PFSK-1 (cell line): ENCODE measurements around the gene ESYT2.

Experiments used
- POLR2AphosphoS5 ChIP-seq: IDR thresholded peaks from 2 replicates; pipeline ENCODE4 v1.6.1; 2012; ENCODE audit warnings: low read depth, mild to moderate bottlenecking, control low read depth, low read length, moderate library complexity
- SIN3A ChIP-seq: IDR thresholded peaks from 2 replicates; pipeline ENCODE4 v1.6.1; 2012; ENCODE audit warnings: mild to moderate bottlenecking, low read length, moderate library complexity, borderline replicate concordance; ENCODE audit not compliant: insufficient read depth
- TAF1 ChIP-seq: IDR thresholded peaks from 2 replicates; pipeline ENCODE4 v1.6.1; 2012; ENCODE audit warnings: low read length, control low read depth, borderline replicate concordance; ENCODE audit not compliant: insufficient read depth
- TF ChIP-seq, protein P1 (sequence below), 2 experiments: IDR thresholded peaks; 2 replicates each; pipeline versions ENCODE4 v1.6.1 to v1.8.0; 2011 to 2012; ENCODE audit warnings: low read depth in 2 of 2, low read length in 2 of 2, control low read depth in 1 of 2, inconsistent platforms in 1 of 2, mild to moderate bottlenecking in 1 of 2, moderate library complexity in 1 of 2; ENCODE audit not compliant: insufficient read depth in 1 of 2

GRCh38 chr7:158733775-158734494, 95.4 kb downstream of the ESYT2 start:
- TF ChIP-seq POLR2AphosphoS5 (no peak), TAF1 (no peak), SIN3A (no peak)
- TF ChIP-seq, protein P1, sequence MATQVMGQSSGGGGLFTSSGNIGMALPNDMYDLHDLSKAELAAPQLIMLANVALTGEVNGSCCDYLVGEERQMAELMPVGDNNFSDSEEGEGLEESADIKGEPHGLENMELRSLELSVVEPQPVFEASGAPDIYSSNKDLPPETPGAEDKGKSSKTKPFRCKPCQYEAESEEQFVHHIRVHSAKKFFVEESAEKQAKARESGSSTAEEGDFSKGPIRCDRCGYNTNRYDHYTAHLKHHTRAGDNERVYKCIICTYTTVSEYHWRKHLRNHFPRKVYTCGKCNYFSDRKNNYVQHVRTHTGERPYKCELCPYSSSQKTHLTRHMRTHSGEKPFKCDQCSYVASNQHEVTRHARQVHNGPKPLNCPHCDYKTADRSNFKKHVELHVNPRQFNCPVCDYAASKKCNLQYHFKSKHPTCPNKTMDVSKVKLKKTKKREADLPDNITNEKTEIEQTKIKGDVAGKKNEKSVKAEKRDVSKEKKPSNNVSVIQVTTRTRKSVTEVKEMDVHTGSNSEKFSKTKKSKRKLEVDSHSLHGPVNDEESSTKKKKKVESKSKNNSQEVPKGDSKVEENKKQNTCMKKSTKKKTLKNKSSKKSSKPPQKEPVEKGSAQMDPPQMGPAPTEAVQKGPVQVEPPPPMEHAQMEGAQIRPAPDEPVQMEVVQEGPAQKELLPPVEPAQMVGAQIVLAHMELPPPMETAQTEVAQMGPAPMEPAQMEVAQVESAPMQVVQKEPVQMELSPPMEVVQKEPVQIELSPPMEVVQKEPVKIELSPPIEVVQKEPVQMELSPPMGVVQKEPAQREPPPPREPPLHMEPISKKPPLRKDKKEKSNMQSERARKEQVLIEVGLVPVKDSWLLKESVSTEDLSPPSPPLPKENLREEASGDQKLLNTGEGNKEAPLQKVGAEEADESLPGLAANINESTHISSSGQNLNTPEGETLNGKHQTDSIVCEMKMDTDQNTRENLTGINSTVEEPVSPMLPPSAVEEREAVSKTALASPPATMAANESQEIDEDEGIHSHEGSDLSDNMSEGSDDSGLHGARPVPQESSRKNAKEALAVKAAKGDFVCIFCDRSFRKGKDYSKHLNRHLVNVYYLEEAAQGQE (IDR thresholded peaks at IDR 0.05; ENCODE audit: insufficient read depth in 1 of 2, low read depth in 2 of 2, low read length in 2 of 2), result no peak
